ENCODE measurements around the gene CENPV.

Gene CENPV

DNA sequence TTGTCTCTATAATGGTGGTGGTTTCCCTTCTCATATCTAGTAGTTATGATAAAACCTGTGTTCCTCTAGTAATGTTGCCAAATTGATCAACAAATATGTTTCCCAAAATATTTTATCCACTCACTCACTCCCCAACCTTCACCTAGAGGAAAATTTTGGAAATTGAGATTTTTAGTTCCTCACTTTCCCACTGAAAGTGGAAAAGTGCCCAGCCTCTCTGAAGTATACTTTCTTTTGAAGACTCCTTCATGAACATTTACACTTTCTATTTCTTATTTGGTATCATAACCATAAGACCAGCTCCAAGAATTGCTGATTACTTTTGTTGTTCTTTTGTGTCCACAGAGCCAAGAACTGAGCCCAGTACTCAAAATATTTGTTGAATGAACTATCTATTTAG lies 5.1 kb upstream of the CENPV start:
- DNase-seq (ENCODE audit: low read depth), result no peak
- H3K4me3 ChIP-seq (ENCODE audit: low read length), result no peak overlapping the region

DNA sequence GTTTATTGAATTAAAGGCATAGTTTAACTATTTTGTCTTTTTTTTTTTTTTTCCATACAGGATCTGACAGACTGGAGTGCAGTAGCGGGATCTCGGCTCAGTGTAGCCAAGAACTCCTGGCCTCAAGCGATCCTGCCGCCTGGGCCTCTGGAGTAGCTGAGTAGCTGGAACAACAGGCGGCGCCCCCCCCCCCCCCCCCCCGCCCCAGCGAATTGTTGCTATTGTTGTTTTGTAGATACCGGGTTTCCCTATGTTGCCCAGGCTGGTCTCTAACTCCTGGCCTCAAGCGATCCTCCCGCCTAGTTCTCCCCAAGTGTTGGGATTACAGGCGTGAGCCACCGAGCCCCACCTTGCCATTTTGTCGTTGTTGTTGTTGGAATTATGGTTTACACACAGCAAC lies 1.3 kb upstream of the CENPV start:
- DNase-seq (ENCODE audit: low read depth), result no peak
- TF ChIP-seq, protein P1, sequence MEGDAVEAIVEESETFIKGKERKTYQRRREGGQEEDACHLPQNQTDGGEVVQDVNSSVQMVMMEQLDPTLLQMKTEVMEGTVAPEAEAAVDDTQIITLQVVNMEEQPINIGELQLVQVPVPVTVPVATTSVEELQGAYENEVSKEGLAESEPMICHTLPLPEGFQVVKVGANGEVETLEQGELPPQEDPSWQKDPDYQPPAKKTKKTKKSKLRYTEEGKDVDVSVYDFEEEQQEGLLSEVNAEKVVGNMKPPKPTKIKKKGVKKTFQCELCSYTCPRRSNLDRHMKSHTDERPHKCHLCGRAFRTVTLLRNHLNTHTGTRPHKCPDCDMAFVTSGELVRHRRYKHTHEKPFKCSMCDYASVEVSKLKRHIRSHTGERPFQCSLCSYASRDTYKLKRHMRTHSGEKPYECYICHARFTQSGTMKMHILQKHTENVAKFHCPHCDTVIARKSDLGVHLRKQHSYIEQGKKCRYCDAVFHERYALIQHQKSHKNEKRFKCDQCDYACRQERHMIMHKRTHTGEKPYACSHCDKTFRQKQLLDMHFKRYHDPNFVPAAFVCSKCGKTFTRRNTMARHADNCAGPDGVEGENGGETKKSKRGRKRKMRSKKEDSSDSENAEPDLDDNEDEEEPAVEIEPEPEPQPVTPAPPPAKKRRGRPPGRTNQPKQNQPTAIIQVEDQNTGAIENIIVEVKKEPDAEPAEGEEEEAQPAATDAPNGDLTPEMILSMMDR (IDR thresholded peaks at IDR 0.05; ENCODE audit: insufficient read depth, low read depth, low read length, missing control alignments), result no peak

More for the DNA sequence above, 5.1 kb upstream of the CENPV start:
- TF ChIP-seq, protein P1 (IDR thresholded peaks at IDR 0.05; ENCODE audit: insufficient read depth, low read depth, low read length, missing control alignments), result no peak

DNA sequence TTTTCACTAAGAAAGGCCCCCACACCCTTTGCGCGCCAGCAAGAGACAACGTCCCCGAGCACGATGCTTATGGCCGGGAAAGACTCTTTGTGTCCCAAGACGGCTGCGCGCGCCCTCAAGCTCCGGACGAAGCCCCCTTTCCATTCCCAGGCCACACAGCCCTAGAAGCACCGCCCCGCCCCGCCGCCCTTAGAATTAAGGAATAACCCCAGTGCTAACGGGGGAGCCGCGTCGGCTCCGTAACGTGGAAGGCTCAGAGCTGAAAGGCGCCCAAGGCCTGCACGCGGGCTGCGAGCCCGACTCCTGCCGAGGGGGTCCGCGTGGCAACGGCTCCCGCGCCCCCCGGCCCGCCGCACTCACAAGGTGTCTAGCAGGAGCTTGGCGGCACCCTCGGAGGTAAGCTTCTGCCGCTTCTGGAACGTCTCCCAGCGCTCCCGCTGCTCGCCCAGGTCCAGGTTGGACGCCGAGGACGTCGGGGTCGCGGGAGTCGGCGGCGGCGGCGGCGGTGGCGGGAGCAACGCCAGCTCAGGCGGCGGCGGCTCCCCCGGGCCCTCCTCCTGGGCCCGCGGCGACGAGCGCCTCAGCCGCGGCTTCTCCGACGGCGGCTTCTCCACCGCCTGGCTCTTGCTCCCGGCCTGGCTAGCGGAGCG lies 477 bp downstream of the CENPV start:
- peak overlapping the region; percentile 43 for H3K4me3 ChIP-seq (ENCODE audit: low read length)
- DNase-seq (ENCODE audit: low read depth), result peak; percentile 29
- TF ChIP-seq, protein P1 (IDR thresholded peaks at IDR 0.05; ENCODE audit: insufficient read depth, low read depth, low read length, missing control alignments), result no peak

More for the DNA sequence above, 1.3 kb upstream of the CENPV start:
- no peak overlapping the region for H3K4me3 ChIP-seq (ENCODE audit: low read length)

DNA sequence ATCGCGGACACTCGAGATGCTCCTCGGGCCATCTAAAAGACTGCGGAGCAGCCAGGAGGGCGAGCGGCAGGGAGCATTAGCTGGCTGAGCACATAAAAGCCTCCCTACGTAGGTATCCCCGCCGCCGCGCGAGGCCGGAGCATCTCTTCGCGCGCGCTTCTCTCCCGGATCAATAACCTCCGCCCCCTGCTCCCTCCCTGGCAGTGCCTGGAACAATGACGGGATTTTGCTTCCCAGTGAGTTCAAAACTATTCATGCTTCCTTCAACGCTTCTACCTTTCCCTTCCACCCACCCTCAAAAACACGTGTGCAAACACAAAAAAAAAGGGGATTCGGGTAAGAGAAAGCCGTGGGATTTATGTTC lies 984 bp downstream of the CENPV start:
- H3K4me3 ChIP-seq (ENCODE audit: low read length), result peak overlapping the region; percentile 43
- TF ChIP-seq, protein P1 (IDR thresholded peaks at IDR 0.05; ENCODE audit: insufficient read depth, low read depth, low read length, missing control alignments), result no peak
- DNase-seq (ENCODE audit: low read depth), result peak; percentile 19

DNA sequence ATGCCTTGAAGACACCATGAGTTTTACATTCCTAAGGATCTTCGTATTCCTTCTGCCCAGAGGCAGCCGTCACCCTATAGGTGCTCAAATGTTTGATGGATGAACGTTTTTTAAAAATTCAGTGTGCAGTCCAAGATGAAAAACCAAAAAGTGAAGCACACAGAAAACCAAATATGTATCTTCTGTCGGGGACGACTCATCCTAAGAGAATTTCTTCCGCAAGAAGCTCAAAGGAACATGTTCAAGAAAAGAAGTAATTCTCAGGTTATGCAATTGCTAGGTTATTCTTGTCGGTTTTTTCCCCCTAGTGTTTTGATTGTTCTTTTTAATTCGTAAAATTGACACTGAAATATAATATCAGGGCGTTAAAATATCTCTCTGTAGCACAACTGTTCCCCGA lies 1.4 kb downstream of the CENPV start:
- DNase-seq (ENCODE audit: low read depth), result peak; percentile 44
- peak overlapping the region; percentile 43 for H3K4me3 ChIP-seq (ENCODE audit: low read length)
- TF ChIP-seq, protein P1 (IDR thresholded peaks at IDR 0.05; ENCODE audit: insufficient read depth, low read depth, low read length, missing control alignments), result no peak

DNA sequence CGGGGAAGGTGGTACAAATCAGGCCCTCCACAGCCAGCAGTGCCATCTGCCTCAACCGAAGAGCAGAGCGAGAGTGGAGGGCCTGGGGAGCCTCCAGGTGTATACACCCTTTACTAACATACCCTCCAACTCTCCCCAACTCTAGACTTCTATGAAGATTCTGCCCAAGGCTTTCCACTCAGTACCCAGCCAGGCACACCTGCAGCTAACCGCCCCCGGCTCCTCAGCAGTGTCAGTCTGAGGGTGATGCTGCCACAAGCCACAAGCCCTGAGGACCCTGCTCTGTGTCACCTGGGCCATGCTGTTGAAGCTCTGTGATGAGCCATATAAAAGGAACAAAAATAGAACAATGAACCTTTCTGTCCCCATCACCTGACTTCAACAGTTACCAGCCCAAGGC lies 3.8 kb downstream of the CENPV start:
- TF ChIP-seq, protein P1 (IDR thresholded peaks at IDR 0.05; ENCODE audit: insufficient read depth, low read depth, low read length, missing control alignments), result no peak
- H3K4me3 ChIP-seq (ENCODE audit: low read length), result no peak overlapping the region
- no peak for DNase-seq (ENCODE audit: low read depth)

DNA sequence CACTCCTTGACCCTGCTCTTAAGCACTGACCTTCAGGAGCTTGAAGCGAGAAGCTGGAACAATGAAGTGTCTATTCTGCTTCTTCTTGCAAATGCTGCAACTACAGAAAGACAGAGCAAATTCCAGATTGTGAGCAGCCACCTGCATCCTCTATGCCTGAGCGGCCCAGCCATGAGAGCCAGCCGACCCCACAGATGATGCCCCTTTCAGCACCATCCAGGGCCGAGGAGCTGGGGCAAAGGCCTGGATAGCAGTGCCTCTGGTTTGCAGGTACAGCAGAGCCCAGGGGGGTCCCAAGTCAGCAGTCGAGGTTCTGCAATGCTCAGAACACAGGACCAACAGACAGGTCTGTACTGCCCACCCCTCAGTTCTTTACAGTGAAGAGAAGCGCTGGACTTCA lies 4.7 kb downstream of the CENPV start:
- no peak overlapping the region for H3K4me3 ChIP-seq (ENCODE audit: low read length)
- TF ChIP-seq, protein P1 (IDR thresholded peaks at IDR 0.05; ENCODE audit: insufficient read depth, low read depth, low read length, missing control alignments), result no peak
- no peak for DNase-seq (ENCODE audit: low read depth)

All from epithelial cell of esophagus (primary cell).